H7 (cell line): Measurements from ENCODE around the gene BLVRA. TPM values are rescaled to one million over a fixed set of nuclear protein-coding genes. Genes with fewer than 3 reads are reported as not detected.
"Not testable (repeated sequence)": the region's sequence is repeated elsewhere in the genome, so short reads cannot be mapped to it uniquely, and the experiment has no call there.

Source experiments
- DNase-seq: peaks from one replicate; pipeline ENCODE4 v3.0.0; 2012
- H3K27me3 ChIP-seq: 2 replicates; pipeline ENCODE4 v1.6.0; 2011; ENCODE audit warnings: mild to moderate bottlenecking, low read length; ENCODE audit not compliant: control insufficient read depth, insufficient read depth
- H3K36me3 ChIP-seq: replicated peaks from 2 replicates; pipeline ENCODE4 v1.5.1; 2011; ENCODE audit warnings: low read length; ENCODE audit not compliant: control insufficient read depth, insufficient read depth
- H3K4me3 ChIP-seq: 2 replicates; pipeline ENCODE4 v1.5.1; 2011; ENCODE audit warnings: low read depth, mild to moderate bottlenecking, control low read depth, low read length, moderate library complexity; ENCODE audit not compliant: insufficient read depth
- total RNA-seq: library from RNA; depleted of rRNA; stranded (reverse); fragments of >200 nt; shearing (Covaris generic); gene quantifications from 2 replicates; pipeline ENCODE4 v1.2.3, GENCODE V29; 2014; rRNA removed

The BLVRA gene, protein sequence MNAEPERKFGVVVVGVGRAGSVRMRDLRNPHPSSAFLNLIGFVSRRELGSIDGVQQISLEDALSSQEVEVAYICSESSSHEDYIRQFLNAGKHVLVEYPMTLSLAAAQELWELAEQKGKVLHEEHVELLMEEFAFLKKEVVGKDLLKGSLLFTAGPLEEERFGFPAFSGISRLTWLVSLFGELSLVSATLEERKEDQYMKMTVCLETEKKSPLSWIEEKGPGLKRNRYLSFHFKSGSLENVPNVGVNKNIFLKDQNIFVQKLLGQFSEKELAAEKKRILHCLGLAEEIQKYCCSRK
- 18.1 and 23.9 TPM in 2 replicates for total RNA-seq

DNA sequence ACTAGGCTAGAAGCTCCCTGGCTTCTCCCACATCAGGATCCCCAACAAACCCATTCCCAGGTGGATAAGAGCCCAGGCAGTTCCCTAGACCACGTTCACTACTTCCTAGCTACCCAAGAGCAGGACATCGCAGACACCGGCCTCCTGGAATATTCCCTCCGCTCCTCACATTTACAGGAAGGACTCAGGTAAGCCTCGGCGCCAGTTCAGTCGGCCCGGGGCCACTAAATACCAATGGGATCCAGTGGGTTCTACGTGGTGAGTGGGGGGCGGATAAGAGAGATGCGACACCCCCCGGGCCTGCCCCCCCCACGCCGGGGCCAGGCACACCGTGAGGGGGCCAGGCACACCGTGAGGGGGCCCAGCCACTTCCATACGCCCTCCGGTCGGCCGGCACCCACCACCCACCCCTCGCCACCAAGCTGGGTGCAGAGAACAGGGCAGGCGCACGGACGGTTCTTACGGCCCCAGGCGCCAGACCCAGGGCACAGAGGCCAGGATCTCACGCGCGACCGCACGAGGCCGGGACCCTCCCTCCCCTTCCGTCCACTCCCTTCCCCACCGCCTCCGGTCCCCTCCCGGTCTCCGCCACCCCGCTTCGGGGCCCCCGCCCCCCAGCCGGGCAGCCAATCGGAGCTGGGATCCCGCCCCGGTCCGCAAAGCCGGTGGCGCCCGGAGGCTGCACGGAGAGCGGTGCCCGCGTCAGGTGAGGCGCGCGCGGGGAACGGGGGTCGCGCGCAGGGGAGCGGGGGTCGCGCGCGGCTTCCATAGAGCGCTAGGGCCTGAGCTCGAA lies at the start of gene BLVRA:
Gene BLVRA, plus strand, starts transcription at position 652 of the 793 bp plus-strand sequence. CDS start 12,479 bp downstream, outside the sequence.
- peak; percentile 97 for DNase-seq
- Histone ChIP-seq H3K27me3 (peaks cover 26% of the 10 kb centered on the region), H3K4me3 (peak within 1 kb of the TSS; percentile 84), H3K36me3 (no peaks in the 10 kb centered on the region)

DNA sequence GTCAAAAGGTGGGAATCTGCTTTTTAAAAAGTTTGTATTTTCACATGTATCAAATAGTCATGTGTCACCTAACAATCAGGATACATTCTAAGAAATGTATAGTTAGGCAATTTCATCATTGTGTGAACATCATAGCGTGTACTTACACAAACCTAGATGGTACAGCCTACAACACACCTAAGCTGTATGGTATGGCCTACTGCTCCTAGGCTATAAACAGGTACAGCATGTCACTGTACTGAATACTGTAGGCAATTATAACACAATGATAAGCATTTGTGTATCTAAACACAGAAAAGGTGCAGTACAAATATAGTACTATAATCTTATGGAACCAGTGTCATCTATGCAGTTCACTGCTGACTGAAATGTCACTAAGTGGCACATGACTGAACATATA lies 47.0 kb upstream of the BLVRA start:
- Histone ChIP-seq H3K4me3 (no peak overlapping the region), H3K36me3 (no peaks in the 10 kb centered on the region; the same call in none of the 2 replicates), H3K27me3 (no peaks in the 10 kb centered on the region)
- DNase-seq, result no peak

- not testable (repeated sequence) for H3K27me3 ChIP-seq, DNase-seq, H3K36me3 ChIP-seq, H3K4me3 ChIP-seq
Observed at GRCh38 chr7:43715966-43716365, 42.5 kb upstream of the BLVRA start.

DNA sequence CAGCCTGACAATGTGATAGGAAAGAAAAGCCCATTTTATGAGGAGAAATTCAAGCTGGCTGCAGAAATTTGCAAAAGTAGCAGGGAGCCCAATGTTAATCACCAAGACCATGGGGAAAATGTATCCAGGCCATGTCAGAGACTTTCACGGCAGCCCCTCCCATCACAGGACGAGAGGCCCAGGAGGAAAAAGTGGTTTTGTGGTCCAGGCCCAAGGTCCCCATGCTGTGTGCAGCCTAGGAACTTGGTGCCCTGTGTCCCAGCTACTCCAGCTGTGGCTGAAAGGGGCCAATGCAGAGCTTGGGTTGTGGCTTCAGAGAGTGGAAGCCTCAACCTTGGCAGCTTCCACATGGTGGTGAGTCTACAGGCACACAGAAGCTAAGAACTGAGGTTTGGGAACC lies 41.9 kb upstream of the BLVRA start:
- no peaks in the 10 kb centered on the region for H3K27me3 ChIP-seq
- DNase-seq, result no peak

GRCh38 chr7:43721193-43721806 lies 37.2 kb upstream of the BLVRA start:
- H3K36me3 ChIP-seq, result no peaks in the 10 kb centered on the region; the same call in 1 of the 2 replicates

More for the DNA sequence above, 41.9 kb upstream of the BLVRA start:
- Histone ChIP-seq H3K36me3 (no peaks in the 10 kb centered on the region; the same call in none of the 2 replicates), H3K4me3 (no peak overlapping the region)

GRCh38 chr7:43723007-43723341 lies 35.5 kb upstream of the BLVRA start:
- DNase-seq, result no peak
- Histone ChIP-seq H3K36me3 (no peaks in the 10 kb centered on the region), H3K27me3 (no peaks in the 10 kb centered on the region), H3K4me3 (no peak overlapping the region)

More at GRCh38 chr7:43721193-43721806, 37.2 kb upstream of the BLVRA start:
- H3K27me3 ChIP-seq, result no peaks in the 10 kb centered on the region
- H3K4me3 ChIP-seq, result no peak overlapping the region
- DNase-seq, result no peak

DNA sequence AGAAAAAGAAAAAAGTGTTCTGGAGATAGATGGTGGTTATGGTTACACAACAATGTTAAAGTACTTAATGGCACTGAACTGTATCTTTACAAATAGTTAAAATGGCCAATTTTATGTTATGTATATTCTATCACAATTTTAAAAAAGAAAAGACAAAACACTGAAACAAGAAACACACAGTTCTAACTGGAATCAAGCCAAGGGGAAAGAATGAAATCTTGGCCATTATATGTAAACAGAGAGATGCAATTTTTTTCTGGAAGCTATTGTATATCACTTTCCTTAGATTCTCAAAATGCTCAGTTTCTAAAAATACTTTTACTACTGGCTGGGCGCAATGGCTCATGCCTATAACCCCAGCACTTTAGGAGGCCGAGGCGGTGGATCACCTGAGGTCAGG lies 33.2 kb upstream of the BLVRA start:
- no peak overlapping the region for H3K4me3 ChIP-seq
- H3K36me3 ChIP-seq, result no peaks in the 10 kb centered on the region
- H3K27me3 ChIP-seq, result no peaks in the 10 kb centered on the region
- no peak for DNase-seq

- no peak overlapping the region for H3K4me3 ChIP-seq
- H3K36me3 ChIP-seq, result no peaks in the 10 kb centered on the region
- no peak for DNase-seq
- H3K27me3 ChIP-seq, result no peaks in the 10 kb centered on the region
Observed at GRCh38 chr7:43726466-43726865, 32.0 kb upstream of the BLVRA start.

- H3K36me3 ChIP-seq, result no peaks in the 10 kb centered on the region
- no peak for DNase-seq
- no peak overlapping the region for H3K4me3 ChIP-seq
- no peaks in the 10 kb centered on the region for H3K27me3 ChIP-seq
Observed at GRCh38 chr7:43727003-43727402, 31.5 kb upstream of the BLVRA start.

GRCh38 chr7:43727494-43727893 lies 31.0 kb upstream of the BLVRA start:
- no peaks in the 10 kb centered on the region for H3K36me3 ChIP-seq
- H3K27me3 ChIP-seq, result no peaks in the 10 kb centered on the region
- no peak overlapping the region for H3K4me3 ChIP-seq
- no peak for DNase-seq

DNA sequence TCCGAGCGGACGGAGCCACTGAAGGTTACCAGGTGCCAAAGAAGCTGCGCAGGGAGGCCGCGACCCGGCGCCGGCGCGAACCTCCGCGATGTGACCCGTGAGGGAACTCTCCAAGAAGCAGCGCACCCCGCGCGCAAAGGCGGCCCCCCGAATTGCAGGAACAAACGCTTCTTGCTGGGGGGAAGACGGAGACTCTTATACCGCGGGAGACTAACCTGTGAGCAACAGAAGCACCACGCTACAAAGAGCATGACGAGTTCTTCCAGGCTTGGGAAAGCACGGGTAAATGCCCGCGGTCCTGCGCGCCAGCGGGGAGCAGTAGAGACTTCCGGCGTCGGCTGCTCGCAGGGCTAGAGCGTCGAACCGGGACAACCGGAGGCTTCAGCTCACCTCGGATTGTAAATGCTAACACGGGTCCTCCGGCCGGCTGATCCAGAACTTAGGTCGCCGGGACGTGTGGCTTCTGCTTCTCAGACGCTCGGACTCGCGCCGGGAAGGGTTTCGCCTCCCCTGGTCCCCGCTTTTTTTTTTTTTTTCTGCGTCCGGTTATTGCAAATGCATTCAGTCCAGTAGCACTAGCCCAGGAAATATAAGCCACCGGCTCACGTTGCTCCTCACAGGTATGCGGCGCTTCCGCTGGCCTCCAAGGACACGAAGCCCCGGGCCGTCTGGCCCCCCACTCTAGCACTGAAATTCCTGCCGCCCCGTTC lies 29.1 kb upstream of the BLVRA start, which contains the start of gene COA1:
Gene COA1, minus strand, starts transcription at position 310 of the 710 bp plus-strand sequence. CDS start 80,909 bp downstream, outside the sequence.
- peak; percentile 88 for DNase-seq
- peak within 1 kb of the TSS; percentile 92 for H3K4me3 ChIP-seq
- no peaks in the 10 kb centered on the region for H3K36me3 ChIP-seq

DNA sequence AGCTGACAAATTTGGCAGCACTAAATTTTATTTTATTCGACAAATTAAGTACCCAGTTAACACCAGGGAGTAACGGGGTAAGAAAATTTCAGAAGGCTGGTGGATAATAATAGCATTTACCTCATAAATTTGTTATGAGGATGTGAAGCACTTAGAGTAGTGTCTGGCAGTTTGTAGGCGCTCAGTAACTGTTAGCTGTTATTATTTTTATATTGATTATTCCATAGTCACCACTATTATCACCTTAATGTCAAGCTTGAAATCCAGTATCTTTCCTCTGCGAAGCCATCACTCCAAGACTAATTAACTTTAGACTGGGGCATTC lies 28.6 kb upstream of the BLVRA start:
- peak overlapping the region; percentile 92 for H3K4me3 ChIP-seq
- DNase-seq, result no peak
- no peaks in the 10 kb centered on the region for H3K36me3 ChIP-seq
- H3K27me3 ChIP-seq, result no peaks in the 10 kb centered on the region

More for the DNA sequence above, 29.1 kb upstream of the BLVRA start, which contains the start of gene COA1:
- H3K27me3 ChIP-seq, result no peaks in the 10 kb centered on the region

GRCh38 chr7:43731494-43731893 lies 27.0 kb upstream of the BLVRA start:
- H3K36me3 ChIP-seq, H3K27me3 ChIP-seq, H3K4me3 ChIP-seq, DNase-seq: not testable (repeated sequence)

DNA sequence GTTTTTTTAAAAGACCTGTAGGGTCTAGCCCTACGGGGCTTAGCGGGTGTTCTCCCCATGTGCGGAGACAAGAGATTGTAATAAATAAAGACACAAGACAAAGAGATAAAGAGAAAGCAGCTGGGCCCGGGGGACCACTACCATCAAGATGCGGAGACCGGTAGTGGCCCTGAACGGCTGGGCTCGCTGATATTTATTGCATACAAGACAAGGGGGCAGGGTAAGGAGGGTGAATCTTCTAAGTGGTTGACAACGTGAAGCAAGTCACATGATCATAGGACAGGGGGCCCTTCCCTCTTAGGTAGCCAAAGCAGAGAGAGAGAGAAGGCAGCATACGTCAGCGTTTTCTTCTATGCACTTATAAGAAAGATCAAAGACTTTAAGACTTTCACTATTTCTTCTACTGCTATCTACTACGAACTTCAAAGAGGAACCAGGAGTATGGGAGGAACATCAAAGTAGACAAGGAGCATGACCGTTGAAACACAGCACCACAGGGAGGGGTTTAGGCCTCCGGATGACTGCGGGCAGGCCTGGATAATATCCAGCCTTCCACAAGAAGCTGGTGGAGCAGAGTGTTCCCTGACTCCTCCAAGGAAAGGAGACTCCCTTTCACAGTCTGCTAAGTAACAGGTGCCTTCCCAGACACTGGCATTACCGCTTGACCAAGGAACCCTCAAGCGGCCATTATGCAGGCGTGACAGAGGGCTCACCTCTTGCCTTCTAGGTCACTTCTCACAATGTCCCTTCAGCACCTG lies 23.7 kb upstream of the BLVRA start:
- H3K27me3 ChIP-seq, DNase-seq, H3K36me3 ChIP-seq, H3K4me3 ChIP-seq: not testable (repeated sequence)
